GM18951 (cell line): ENCODE measurements around the gene AMIGO1.

Experiments used
- POLR2A ChIP-seq: IDR thresholded peaks from 4 replicates; pipeline ENCODE4 v1.6.1; 2011; ENCODE audit warnings: mild to moderate bottlenecking; ENCODE audit not compliant: insufficient read length, insufficient read depth; ENCODE audit errors: extremely low read depth
- in situ Hi-C: fragments of 300-500 bp; cut with MboI; formaldehyde crosslinking; loops from one replicate; pipeline ENCODE4 v1.12.0; 2022; ENCODE audit warnings: low sequenced_read_pairs, mixed read lengths, inconsistent platforms; ENCODE audit not compliant: unreplicated experiment

The AMIGO1 gene

DNA sequence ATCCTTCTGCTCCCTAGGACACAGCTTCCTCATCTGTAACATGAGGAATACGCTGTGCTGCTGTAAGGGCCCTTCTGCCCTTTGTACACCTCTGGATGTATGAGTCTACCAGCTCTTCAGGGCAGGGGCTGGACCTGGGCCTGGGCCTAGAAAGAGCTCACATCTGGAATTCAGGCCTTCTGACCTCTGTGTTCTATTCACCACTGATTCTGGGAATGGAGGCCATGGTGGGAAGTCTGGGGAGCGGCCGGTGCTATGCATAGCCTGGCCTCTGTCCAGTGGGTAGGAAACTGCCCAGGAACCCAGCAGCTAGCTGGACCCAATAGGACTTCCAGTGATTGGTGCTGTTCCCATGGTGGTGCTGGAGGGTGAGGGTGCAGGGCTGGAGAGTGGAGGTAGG, 19.2 kb upstream of the AMIGO1 start:
- in situ Hi-C loops: no loop called here
- TF ChIP-seq POLR2A: no peak

DNA sequence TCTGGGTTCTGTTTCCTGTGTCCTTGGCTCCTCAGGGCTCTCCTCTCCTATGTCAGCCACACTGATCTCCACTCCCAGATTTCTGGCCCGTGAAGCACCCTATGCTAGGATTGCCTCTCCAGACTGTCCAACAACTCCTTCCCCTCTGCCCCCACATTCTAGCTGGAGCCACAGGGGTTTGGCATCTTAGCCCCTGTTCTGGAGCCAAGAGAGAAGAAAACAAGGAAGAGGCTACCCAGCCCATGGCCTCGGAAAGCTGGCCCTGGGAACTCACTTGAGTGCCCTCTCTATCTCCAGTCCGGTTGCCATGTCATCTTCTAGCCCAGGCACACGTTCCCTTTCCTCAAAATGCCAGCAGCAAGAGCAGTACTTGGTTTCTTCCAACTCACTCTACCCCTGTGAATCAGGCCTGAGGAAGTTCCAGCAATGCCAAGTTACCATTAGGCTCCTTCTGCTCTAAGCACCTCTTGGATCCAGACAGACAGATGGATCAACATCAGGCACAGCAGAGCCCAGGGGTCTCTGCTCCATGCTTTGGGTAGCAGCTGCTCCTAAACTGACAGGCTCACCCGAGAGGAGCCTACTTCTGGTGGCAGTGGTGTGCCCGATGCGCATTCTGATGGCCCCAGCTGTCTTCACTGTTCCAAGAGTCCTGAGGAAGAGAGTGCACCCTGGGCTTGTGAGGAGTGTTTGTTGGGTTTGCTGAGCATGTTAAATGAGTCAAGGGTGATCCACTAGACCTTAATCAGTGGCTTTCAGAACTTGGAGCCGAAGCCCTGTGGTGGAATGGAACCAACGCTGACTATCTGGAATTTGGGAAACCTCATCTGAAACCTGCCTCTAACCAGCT, 18.5 kb upstream of the AMIGO1 start:
- TF ChIP-seq POLR2A: no peak
- in situ Hi-C loops: no loop called here

DNA sequence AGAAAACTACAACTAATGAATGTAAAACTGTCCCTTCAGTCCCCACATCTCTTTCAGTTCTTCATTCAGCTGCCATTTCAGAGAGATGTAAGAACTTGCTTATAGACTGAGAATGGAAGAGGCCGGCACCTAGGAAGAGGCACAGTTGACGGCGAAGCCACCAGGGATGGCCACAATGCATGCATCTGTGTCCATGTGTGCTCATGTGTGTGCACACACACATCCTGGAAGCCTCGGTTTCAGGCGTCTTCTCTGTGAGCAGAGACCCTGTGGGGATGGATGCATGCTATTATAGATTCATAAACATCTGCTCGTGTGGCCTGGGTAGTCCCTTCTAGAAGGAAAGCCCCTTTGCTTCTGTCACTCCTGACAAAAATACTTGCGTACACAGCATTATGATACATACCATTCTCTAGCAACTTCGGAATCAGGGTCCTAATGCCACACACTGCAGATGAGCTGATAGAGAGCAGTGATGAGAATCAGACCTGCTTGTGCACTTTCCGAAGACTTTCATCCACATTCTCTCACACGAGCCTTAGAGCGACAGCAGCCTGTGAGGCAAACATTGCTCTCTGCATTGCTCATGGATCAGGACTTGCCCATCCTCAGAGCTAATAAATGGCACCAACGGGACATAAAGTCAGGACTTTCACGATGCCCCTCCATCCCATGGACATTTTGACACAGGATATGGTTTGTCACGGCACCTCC, 17.7 kb upstream of the AMIGO1 start:
- TF ChIP-seq POLR2A: no peak
- in situ Hi-C loops: no loop called here

DNA sequence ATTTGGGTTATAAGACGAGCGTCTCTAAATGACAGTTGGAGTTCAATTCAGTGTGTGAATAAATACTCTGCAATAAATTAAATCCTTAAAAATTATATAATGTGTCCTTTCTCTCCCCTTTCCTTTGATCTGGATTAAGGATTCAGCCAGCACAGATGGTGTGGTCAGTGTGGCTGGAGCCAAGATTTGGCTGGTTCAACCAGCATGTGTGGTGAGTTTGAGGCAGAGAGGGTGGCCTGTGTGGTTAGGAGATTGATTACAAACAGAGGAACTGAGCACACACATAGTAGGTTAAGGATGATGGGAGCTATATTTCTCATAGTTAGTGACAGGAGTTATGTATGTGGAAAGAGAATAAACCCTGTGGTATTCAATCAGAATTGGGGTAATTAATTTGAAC, 14.2 kb upstream of the AMIGO1 start:
- TF ChIP-seq POLR2A: no peak
- in situ Hi-C loops: no loop called here

DNA sequence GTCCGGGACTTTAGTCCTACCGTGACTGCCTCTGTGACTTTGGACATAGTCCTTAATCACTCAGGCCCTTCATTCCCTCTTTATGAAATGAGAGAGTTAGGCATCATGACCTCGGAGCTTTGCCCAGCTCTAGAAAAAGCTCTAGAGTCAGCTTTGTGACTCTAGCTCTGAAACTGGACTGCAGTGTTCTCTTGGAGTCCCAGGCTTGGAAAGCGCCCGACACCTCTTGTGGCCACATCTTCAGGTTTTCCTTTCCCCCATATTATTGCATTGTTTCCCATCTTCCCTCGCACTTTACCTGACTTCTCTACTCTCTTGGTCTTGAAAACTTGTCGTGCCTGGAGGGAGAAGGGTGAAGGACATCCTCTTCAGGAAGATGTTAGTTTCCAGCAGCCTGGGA, 12.5 kb upstream of the AMIGO1 start:
- no peak for TF ChIP-seq POLR2A
- in situ Hi-C loops: no loop called here

DNA sequence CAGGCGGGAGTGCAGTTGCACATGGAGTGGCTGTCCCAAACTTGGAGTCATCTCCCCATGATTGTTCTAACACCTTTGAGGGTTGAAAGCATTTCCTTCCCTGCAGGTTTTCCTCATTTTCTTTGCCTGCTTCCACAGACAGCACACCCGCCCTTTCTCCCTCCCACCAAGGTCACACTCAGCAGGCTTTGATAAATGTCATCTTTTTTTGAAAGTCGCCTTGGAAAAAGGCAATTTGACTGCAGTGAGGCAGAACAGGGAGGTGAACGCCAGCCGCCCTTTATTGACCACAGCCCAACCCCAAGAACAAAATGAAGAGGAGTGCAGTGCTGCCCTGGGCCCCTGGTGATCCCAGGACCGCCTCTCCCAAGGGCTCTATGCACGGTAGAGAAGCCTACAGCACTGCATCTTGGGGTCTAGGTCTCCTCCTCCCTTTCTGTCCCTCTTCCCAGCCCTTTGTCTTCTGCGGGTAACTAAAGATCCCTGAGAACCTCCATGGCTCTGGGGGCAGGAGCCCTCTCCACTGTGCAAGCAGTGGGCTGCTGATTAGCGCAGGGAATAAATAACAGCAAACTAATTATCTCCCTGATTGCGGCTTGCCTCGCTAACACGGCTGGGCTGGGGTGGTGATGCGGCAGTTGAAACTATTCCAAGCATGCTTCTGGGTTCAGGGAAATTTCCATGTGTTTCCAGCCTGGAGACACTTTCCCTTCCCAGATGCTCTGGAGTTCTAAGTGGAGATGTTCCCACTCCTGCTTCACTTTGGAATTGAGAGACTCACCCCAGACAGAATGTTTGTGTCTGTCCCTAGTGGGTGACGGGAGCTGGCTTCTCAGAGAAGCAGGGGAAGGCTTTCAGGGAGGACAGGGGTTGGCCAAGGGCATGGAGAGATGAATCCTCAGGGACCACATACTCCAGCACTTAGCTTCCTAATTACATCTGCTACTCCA, 11.8 kb upstream of the AMIGO1 start:
- in situ Hi-C loops: no loop called here

DNA sequence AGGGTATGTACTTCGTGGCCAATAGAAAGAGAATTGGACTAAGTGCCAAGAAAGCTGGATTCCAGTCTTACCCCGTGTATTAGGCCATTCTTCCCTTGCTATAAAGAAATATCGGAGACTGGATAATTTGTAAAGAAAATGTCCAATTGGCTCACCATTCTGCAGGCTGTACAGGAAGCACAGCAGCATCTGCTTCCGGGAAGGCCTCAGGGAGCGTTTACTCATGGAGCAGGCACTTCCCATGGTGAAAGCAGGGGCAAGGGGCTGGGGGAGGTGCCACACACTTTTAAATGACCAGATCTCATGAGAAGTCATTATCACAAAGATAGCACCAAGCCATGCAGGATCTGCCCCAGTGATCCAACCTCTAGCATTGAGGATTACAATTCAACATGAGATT, 7.8 kb upstream of the AMIGO1 start:
- in situ Hi-C loops: no loop called here
- TF ChIP-seq POLR2A: no peak

More for the DNA sequence above, 11.8 kb upstream of the AMIGO1 start:
- no peak for TF ChIP-seq POLR2A

DNA sequence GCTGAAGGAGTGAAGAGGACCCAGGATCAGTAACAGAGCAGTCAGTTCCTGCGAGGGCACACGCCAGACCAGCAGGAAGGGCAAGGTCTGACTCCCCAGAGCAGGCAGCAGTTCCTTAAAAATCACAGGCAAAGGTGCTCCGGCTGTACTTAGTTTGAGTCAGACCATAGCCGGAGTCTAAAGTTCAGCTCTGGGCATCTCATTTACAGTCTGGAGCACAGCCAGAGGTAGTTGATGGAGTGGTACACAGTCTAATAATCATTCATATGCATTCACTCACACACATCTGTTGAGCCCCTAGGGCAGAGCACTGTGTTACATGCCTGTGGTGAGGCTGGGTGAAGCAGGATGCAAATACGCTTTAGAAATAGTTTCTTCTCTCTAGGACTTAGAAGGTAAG, 7.3 kb upstream of the AMIGO1 start:
- no peak for TF ChIP-seq POLR2A
- in situ Hi-C loops: no loop called here

DNA sequence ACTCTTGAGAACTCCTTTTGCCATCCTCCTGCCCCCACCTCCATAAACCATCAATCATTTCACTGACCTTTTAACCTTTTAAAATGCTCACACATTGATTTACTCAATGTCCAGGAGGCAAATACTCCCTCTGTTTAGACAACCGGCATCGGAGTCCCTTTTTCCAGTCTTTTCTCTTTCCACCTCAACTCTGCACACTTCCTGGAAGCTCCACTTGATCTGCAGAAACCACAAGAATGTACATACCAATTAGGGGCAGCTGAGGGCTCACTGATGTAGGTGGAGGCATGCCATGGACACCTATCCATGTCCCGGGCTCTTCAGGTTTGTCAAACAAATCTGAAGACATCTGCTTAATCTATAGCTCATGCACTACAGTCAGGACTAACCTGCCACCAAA, 5.3 kb upstream of the AMIGO1 start:
- in situ Hi-C loops: no loop called here
- no peak for TF ChIP-seq POLR2A

DNA sequence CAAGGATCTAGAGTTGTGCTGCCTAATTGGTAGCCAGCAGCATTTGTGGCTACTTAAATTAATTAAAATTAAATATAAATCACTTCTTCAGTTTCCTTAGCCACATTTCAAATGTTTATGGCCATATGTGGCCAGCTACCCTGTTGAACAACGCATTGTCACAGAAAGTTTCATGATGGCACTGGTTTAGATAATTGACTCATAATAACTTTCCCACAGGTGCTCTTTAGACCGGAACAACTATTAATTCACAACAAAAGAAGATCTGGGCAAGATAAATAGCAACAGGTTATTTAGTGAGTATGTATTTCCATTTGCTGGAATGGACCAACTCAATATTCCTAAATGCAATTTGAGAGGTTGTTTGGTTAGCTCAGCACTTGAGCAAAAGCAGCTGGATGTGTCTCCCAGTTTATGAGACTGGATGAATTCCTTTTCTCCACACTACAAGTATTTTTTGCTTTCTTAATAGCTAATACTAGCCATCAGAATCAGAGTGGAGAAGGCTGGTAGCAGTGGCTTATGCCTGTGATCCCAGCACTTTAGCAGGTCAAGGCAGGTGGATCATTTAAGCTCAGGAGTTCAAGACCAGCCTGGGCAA, 3.7 kb upstream of the AMIGO1 start:
- in situ Hi-C loops: no loop called here
- TF ChIP-seq POLR2A: no peak

DNA sequence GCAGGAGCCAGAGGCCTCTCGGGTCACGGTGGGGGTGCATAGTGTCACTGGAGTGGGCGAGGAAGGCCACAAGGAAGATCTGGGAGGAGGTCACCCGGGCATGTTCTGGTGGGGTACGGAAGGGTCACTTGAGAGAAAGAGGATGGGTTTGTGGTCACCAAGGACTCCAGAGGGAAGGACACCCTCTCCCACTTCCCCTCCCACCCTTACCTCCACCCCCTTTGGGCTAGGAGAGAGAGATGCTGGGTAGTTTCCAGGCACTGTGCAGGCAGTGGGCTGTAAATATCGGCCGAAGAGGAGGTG, 703 bp downstream of the AMIGO1 start:
- in situ Hi-C loops: no loop called here
- TF ChIP-seq POLR2A: no peak

DNA sequence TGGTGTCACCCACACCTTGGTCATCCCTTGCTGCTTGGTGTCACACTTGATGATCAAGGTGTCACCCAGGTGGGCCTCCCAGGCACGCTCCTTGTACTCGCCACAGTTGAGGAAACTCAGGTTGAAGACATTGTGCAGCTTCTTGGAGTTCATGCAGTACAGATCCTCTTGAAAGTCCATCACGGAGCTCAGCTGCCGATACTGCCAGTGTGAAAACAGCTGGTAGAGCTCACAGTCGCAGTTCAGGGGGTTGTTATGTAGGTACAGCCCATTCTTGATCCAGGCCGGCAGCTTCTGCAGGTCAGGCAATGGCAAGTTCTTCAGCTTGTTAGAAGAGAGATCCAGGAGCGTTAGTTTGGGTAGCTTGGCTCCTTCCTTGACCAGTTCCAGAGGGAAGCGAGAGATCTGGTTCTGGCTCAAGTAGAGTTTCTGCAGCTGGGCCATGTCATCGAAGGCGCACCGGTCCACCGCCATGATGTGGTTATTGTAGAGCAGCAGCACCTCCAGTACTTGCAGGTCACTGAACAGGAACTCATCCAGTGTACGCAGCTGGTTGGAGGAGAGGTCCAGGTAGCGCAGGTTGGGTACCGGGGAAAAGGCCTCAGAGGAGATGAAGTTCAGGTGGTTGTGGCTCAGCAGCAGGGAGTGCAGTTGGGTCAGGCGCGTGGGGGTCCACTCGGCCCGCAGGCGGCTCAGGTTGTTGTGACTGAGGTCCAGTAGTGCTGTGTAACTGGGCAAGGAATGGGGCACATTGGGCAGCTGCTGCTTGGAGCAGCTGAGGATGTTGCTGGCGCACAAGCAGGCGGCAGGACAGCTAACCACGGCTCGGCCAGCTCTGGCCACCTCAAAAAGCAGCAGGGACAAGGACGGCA, 1.3 kb downstream of the AMIGO1 start:
- in situ Hi-C loops: no loop called here
- no peak for TF ChIP-seq POLR2A

DNA sequence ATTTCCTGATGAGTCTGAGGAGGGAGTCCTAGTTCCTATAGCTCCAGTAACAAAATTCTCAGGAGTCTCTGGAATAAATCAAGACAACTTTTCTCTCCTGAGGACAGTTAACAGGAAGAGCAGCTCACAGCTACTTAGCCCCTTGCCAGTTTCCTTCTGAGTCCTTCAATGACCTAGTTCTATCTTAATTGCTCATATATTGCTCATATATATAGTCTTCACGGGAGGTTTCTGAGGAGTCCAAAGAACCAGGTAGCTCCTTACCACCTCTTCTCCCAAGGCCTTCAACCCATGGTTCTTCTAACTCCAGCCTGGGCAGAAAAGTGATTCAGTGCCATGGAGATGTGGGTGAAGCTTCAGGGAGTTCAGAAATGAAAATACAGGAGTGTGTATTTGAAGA, 4.6 kb downstream of the AMIGO1 start:
- in situ Hi-C loops: no loop called here
- TF ChIP-seq POLR2A: no peak
